Activated B cell treated with CpG ODN at 0.5 μM for 24 hours (primary cell): ENCODE measurements around the gene IRF2BP2. TPM values are rescaled to one million over a fixed set of nuclear protein-coding genes. Genes with fewer than 3 reads are reported as not detected.
A peak's percentile ranks its signal among the peaks of the same experiment; 100 is the strongest.

Experiments
- ATAC-seq: fragments of 200-7000 bp; cut with Tn5 transposase; one replicate; pipeline ENCODE4 v1.10.0; 2021; ENCODE audit warnings: low read depth, mild to moderate bottlenecking, moderate library complexity
- CTCF ChIA-PET: fragments of 350-600 bp; sonication (Branson Sonifier 250); formaldehyde crosslinking; loops from one replicate; lab custom pipeline; 2021; ENCODE audit warnings: antibody characterized with exemption; lab: Charles Lee
- POLR2A ChIA-PET: fragments of 350-600 bp; sonication (Branson Sonifier 250); formaldehyde crosslinking; loops from one replicate; lab custom pipeline; 2021; ENCODE audit warnings: antibody characterized with exemption; lab: Charles Lee
- DNase-seq: peaks from one replicate; pipeline ENCODE4 v3.0.0; 2022
- H3K27ac Mint-ChIP-seq: one replicate; pipeline ENCODE4 v1.8.0; 2020; ENCODE audit warnings: mixed read lengths
- H3K27me3 Mint-ChIP-seq: one replicate; pipeline ENCODE4 v1.8.0; 2021; ENCODE audit warnings: mixed read lengths
- H3K36me3 Mint-ChIP-seq: one replicate; pipeline ENCODE4 v1.8.0; 2021; ENCODE audit warnings: low read depth, mixed read lengths
- H3K4me1 Mint-ChIP-seq: one replicate; pipeline ENCODE4 v1.8.0; 2021; ENCODE audit warnings: mixed read lengths
- H3K4me3 Mint-ChIP-seq: one replicate; pipeline ENCODE4 v1.8.0; 2020; ENCODE audit warnings: mild to moderate bottlenecking, mixed read lengths
- H3K9me3 Mint-ChIP-seq: one replicate; pipeline ENCODE4 v1.8.0; 2020; ENCODE audit warnings: mixed read lengths
- intact Hi-C: fragments of 100-400 bp; cut with micrococcal nuclease; formaldehyde crosslinking; loops from one replicate; pipeline ENCODE4 v1.15.1; 2024
- total RNA-seq: library from RNA; stranded (reverse); gene quantifications from 2 replicates; pipeline ENCODE4 v1.2.3, GENCODE V29; 2022
- TF ChIP-seq, protein P1 (sequence below): fragments of 200-600 bp; IDR thresholded peaks from one replicate; pipeline ENCODE4 v1.8.0; 2022; ENCODE audit warnings: antibody characterized with exemption, mild to moderate bottlenecking

IRF2BP2 gene
- total RNA-seq, 1 donor from 2014 or later: 121 TPM

DNA sequence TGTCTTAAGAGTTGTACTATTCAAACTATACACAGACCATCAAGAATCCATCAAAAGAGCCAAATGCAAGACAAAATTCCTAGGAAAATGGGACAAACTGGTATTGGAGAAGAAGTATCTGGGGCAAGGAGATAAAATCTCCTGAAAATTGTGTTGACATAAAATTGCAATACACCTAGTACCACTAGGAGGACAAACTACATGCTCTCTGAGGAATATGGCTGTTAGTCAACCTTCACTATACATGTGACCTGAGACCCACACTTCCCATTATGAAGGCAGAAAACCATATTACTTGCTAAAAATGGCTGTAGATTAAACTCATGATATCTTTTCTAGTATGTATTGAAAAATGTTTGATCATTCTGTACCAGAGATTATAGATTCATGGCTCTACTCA is 30.0 kb downstream of the IRF2BP2 start:
- H3K9me3 Mint-ChIP-seq: no peaks in the 10 kb centered on the region
- ATAC-seq (peak; percentile 69), DNase-seq (no peak)
- TF ChIP-seq, protein P1, sequence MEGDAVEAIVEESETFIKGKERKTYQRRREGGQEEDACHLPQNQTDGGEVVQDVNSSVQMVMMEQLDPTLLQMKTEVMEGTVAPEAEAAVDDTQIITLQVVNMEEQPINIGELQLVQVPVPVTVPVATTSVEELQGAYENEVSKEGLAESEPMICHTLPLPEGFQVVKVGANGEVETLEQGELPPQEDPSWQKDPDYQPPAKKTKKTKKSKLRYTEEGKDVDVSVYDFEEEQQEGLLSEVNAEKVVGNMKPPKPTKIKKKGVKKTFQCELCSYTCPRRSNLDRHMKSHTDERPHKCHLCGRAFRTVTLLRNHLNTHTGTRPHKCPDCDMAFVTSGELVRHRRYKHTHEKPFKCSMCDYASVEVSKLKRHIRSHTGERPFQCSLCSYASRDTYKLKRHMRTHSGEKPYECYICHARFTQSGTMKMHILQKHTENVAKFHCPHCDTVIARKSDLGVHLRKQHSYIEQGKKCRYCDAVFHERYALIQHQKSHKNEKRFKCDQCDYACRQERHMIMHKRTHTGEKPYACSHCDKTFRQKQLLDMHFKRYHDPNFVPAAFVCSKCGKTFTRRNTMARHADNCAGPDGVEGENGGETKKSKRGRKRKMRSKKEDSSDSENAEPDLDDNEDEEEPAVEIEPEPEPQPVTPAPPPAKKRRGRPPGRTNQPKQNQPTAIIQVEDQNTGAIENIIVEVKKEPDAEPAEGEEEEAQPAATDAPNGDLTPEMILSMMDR: no peak
- H3K27me3 Mint-ChIP-seq: no peaks in the 10 kb centered on the region
- H3K4me1 Mint-ChIP-seq: no peaks in the 10 kb centered on the region
- ChIA-PET CTCF (no interaction called here), POLR2A (no interaction called here)
- no peaks in the 10 kb centered on the region for H3K36me3 Mint-ChIP-seq
- no peak overlapping the region for H3K27ac Mint-ChIP-seq
- intact Hi-C loops: no loop called here
- no peak overlapping the region for H3K4me3 Mint-ChIP-seq

DNA sequence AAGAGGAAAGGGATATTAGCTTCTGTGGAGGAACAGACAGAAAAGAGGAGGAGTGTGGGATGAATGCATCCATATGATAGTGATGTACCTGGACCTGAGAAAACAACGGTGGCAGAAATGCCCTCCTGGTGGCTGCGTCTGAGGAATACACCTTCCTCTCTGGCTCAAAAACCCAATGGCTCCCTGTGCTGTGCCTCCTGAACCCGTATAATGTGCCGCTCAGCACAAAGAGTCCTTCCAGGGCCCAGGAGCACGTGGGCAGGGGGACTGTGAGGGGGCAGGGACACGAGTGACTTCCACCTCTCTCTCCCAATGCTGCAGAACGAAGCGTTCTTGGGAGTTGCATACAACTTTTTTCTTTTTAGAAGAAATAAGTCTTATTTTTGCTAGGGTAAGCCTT is 31.2 kb downstream of the IRF2BP2 start:
- intact Hi-C loops: no loop called here
- no peak overlapping the region for H3K4me3 Mint-ChIP-seq
- TF ChIP-seq, protein P1: no peak
- H3K4me1 Mint-ChIP-seq: no peaks in the 10 kb centered on the region
- no peak overlapping the region for H3K27ac Mint-ChIP-seq
- ChIA-PET POLR2A (no interaction called here), CTCF (interaction anchor here (0.8 kb wide), 1 partner anchor 79 kb away, joined by 3 read pairs; no protein-coding TSS in a partner anchor)
- no peak for DNase-seq
- H3K27me3 Mint-ChIP-seq: no peaks in the 10 kb centered on the region
- ATAC-seq: no peak
- no peaks in the 10 kb centered on the region for H3K9me3 Mint-ChIP-seq
- no peaks in the 10 kb centered on the region for H3K36me3 Mint-ChIP-seq

DNA sequence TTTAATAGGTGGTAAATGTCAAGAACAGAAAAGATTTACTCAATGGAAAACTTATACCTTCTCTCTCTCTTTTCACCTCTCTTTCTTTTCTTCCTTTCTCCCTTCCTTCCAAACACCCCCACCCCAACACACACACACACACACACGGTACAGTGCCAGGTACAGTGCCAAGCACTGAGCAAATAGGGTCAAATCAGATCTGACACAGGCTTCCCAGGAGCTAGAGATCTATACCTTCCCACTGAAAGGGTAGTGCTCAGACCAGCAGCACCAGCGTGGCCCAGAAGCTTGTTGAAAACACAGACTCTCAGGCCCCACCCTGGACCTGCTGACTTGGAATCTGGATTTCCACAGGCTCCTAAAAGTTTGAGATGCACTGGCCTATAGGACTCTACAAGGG is 31.9 kb downstream of the IRF2BP2 start:
- ATAC-seq: no peak
- intact Hi-C loops: no loop called here
- CTCF ChIA-PET: interaction anchor here (0.8 kb wide), 1 partner anchor 79 kb away, joined by 3 read pairs; no protein-coding TSS in a partner anchor
- no peaks in the 10 kb centered on the region for H3K4me1 Mint-ChIP-seq
- no peak for DNase-seq
- no peak overlapping the region for H3K4me3 Mint-ChIP-seq
- no peaks in the 10 kb centered on the region for H3K27me3 Mint-ChIP-seq
- POLR2A ChIA-PET: no interaction called here
- H3K27ac Mint-ChIP-seq: no peak overlapping the region
- H3K9me3 Mint-ChIP-seq: no peaks in the 10 kb centered on the region
- no peaks in the 10 kb centered on the region for H3K36me3 Mint-ChIP-seq
- TF ChIP-seq, protein P1: no peak

DNA sequence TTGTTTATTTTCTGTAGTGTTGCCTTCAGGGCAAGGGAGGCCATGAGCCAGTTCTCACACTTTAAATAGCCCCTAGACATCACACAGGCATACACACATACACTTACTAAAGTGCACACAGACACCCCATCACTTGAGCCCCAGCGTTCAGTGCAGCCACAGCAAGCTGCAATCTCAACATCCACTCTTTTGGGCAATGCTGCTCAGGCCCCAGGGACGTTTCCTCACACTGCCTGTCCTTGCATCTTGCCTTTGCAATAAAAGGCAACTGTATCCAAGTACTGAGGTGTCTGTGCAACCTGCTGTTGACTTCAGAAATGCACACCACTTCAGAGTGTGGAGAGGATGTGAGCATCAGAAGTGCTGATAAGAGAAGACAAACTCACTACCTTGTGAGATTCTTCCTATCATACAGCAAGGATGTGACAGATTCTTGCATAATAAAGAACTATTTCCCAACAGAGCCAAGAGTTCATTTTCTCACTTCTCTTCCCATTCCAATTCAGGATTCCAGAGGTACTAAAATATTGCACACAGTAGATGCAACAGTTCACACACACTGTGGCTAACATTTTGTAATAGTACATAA is 36.2 kb downstream of the IRF2BP2 start:
- ChIA-PET POLR2A (no interaction called here), CTCF (no interaction called here)
- Mint-ChIP-seq H3K9me3 (no peaks in the 10 kb centered on the region), H3K4me1 (no peaks in the 10 kb centered on the region), H3K4me3 (no peak overlapping the region), H3K36me3 (no peaks in the 10 kb centered on the region), H3K27me3 (no peaks in the 10 kb centered on the region), H3K27ac (no peak overlapping the region)
- intact Hi-C loops: no loop called here
- TF ChIP-seq, protein P1: no peak
- no peak for DNase-seq
- ATAC-seq: no peak

GRCh38 chr1:234572966-234573365 is 37.0 kb downstream of the IRF2BP2 start:
- no peaks in the 10 kb centered on the region for H3K27me3 Mint-ChIP-seq
- POLR2A ChIA-PET: no interaction called here
- DNase-seq: no peak
- intact Hi-C loops: no loop called here
- H3K4me1 Mint-ChIP-seq: no peaks in the 10 kb centered on the region
- ATAC-seq: no peak
- no peak overlapping the region for H3K27ac Mint-ChIP-seq
- no peaks in the 10 kb centered on the region for H3K36me3 Mint-ChIP-seq
- TF ChIP-seq, protein P1: no peak
- no peak overlapping the region for H3K4me3 Mint-ChIP-seq
- no peaks in the 10 kb centered on the region for H3K9me3 Mint-ChIP-seq
- CTCF ChIA-PET: no interaction called here
